Stimulated activated CD4-positive, alpha-beta T cell treated with anti-CD3 and anti-CD28 coated beads, TNF-alpha, amount 100 ng/mL, for 48 hours (primary cell): ENCODE data around the gene SLC13A2.
"Not testable (repeated sequence)": the region's sequence is repeated elsewhere in the genome, so short reads cannot be mapped to it uniquely, and the experiment has no call there.

Experiments used
- DNase-seq, 3 donors: peaks; one replicate each; pipeline ENCODE4 v3.0.0-alpha.2; 2020; ENCODE audit warnings: low read depth in 3 of 3

Gene SLC13A2

GRCh38 chr17:28473542-28473941 is at the start of gene SLC13A2:
Gene SLC13A2, plus strand, starts transcription at chr17:28473644. Its CDS starts 69 bp downstream, at chr17:28473713.
- no peak for DNase-seq

DNA sequence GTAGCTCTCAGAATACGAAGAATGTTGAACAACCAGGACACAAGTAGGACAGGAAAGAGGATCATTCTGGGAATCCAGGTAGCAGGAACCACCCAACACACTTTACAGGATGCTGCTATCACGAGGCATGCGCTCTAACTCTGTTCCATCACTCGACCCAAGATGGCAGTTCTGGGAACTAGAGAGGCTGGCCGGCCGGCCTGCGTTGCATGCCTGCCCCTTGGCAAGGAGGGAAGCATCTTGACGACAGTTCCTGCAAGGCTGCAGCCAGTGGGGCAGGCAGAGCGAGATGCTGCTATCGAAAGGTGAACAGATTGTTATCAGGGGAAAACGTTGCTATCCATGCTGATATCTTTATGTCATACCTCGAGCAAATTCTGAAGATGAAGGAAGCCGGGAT is 48.2 kb upstream of the SLC13A2 start:
- DNase-seq: no peak

DNA sequence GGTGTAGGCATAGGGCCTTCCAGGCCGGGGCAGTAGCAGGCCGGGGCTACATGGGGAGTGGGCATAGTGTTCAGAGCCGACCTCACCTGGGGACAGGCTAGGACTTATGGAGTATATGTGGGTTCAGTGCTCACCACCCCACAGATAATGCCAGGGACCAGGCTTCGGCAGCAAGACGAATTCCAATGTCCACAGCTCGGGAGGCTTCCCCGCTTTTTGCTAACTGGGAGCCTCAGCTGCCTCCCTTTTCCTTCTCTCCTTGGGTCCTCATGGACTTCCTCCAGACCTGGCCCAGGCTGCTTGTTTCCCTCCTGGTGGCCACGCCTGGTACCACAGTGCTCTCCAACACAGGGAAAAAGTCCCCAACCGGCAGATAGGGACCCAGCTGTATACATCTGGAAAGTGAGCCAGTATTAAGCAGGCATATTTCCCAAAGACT is 47.3 kb upstream of the SLC13A2 start:
- no peak for DNase-seq

- no peak for DNase-seq
Observed at GRCh38 chr17:28427371-28427770, 46.1 kb upstream of the SLC13A2 start.

GRCh38 chr17:28427982-28428381 is 45.5 kb upstream of the SLC13A2 start:
- not testable (repeated sequence) for DNase-seq

DNA sequence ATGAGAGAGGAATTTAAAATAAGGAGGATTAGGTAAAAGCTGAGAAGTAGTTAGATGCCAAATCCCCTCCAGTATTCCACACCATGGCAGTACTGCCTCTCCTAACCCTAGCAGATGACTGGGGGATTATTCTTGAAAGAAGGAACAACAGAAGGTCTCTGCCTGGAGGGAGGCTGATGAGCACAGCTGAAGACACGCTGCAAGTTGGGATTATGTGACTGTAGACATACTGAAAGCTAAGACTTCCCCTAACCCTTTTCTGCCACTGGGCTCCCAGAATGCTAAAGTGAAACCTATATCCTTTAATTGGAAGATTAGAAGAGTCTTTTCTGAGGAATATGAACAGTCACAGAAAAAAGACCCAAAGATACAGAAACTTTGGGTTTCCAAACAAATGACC is 39.7 kb upstream of the SLC13A2 start:
- DNase-seq: no peak

GRCh38 chr17:28434326-28434725 is 39.1 kb upstream of the SLC13A2 start:
- not testable (repeated sequence) for DNase-seq

- no peak for DNase-seq
Observed at GRCh38 chr17:28443901-28444638, 29.4 kb upstream of the SLC13A2 start.

DNA sequence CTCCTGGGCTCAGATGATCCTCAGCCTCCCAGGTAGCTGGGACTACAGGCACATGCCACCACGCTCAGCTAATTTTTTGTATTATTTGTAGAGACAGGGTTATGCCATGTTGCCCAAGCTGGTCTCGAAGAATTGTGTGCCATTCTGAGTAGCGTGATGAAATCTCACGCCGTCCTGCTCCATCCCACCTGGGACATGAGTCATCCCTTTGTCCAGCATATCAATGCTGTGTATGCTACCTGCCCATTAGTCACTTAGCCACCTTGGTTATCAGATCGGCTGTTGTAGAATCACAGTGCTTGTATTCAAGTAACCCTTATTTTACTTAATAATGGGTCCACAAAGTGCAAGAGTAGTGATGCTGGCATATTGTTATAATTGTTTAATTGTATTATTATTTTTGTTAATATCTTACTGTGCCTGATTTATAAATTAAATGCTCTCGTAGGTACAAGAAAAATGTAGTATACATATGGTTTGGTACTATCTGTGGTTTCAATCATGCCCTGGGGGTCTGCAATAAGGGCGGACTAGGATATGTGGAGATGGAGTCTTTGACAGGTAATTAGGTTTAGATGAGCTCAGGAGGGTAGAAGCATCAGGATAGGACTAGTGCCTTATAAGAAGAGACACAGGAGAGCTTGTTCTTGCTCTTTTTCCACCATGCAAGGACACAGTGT is 26.6 kb upstream of the SLC13A2 start:
- no peak for DNase-seq

- no peak for DNase-seq
Observed at GRCh38 chr17:28447396-28447760, 26.1 kb upstream of the SLC13A2 start.

GRCh38 chr17:28449859-28450258 is 23.6 kb upstream of the SLC13A2 start:
- no peak for DNase-seq

- DNase-seq: no peak
Observed at GRCh38 chr17:28457890-28458289, 15.6 kb upstream of the SLC13A2 start.

DNA sequence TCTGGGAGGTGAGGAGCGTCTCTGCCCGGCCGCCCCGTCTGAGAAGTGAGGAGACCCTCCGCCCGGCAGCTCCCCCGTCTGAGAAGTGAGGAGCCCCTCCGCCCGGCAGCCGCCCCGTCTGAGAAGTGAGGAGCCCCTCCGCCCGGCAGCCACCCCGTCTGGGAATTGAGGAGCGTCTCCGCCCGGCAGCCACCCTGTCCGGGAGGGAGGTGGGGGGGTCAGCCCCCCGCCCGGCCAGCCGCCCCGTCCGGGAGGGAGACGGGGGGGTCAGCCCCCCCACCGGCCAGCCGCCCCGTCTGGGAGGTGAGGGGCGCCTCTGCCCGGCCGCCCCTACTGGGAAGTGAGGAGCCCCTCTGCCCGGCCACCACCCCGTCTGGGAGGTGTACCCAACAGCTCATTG is 14.6 kb upstream of the SLC13A2 start:
- DNase-seq: not testable (repeated sequence)

DNA sequence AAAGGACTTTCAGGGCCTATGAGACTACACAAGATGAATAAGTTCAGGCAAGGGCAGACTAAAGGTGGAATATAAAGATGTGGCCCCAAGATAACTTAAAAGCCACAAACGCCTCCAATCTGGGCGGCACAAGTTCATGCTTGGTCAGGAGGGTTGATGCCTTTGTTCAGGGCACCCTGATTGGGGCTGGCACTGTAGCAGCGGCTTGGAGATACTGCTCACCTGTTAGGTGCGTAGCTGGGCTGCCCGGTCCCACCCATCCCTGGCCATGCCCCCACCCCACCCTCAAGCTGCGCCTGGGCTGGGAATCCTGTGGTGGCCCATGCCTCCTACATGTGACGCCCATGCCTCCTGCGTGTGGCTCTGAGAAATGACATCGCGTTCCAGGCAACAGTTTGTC is 12.5 kb upstream of the SLC13A2 start:
- no peak for DNase-seq

- no peak for DNase-seq
Observed at GRCh38 chr17:28466001-28466400, 7.4 kb upstream of the SLC13A2 start.

GRCh38 chr17:28466521-28467048 is 6.9 kb upstream of the SLC13A2 start:
- DNase-seq: no peak

DNA sequence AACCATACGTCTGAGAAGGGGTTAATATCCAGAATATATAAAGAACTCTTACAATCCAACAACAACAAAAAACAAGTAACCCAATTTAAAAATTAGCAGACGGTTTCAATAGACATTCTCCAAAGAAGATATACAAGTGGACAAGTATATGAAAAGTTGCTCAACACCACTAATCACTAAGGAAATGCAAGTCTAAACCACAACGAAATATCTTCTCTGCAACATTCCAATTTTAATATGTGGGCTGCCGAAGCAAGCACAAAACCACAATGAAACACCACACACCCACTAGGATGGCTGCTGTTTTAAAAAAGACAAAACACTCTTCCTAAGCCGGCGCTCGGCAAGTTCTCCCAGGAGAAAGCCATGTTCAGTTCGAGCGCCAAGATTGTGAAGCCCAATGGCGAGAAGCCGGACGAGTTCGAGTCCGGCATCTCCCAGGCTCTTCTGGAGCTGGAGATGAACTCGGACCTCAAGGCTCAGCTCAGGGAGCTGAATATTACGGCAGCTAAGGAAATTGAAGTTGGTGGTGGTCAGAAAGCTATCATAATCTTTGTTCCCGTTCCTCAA is 5.9 kb upstream of the SLC13A2 start:
- DNase-seq: no peak

DNA sequence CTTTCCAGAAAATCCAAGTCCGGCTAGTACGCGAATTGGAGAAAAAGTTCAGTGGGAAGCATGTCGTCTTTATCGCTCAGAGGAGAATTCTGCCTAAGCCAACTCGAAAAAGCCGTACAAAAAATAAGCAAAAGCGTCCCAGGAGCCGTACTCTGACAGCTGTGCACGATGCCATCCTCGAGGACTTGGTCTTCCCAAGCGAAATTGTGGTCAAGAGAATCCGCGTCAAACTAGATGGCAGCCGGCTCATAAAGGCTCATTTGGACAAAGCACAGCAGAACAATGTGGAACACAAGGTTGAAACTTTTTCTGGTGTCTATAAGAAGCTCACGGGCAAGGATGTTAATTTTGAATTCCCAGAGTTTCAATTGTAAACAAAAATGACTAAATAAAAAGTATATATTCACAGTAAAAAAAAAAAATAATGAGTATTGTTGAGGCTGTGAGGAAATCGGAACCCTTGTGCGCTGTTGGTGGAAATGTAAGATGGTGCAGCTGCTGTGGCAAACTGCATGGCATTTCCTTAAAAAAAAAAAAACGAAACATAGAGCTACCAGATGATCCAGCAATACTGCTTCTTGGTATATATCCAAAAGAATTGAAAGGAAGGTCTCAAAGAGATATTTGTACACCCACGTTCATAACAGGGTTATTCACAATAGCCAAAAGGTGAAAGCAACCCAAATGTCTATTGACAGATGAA is 5.3 kb upstream of the SLC13A2 start:
- DNase-seq: not testable (repeated sequence)

- no peak for DNase-seq
Observed at GRCh38 chr17:28468781-28469180, 4.7 kb upstream of the SLC13A2 start.

- no peak for DNase-seq
Observed at GRCh38 chr17:28469376-28469775, 4.1 kb upstream of the SLC13A2 start.

- no peak for DNase-seq
Observed at GRCh38 chr17:28470266-28470913, 3.1 kb upstream of the SLC13A2 start.

DNA sequence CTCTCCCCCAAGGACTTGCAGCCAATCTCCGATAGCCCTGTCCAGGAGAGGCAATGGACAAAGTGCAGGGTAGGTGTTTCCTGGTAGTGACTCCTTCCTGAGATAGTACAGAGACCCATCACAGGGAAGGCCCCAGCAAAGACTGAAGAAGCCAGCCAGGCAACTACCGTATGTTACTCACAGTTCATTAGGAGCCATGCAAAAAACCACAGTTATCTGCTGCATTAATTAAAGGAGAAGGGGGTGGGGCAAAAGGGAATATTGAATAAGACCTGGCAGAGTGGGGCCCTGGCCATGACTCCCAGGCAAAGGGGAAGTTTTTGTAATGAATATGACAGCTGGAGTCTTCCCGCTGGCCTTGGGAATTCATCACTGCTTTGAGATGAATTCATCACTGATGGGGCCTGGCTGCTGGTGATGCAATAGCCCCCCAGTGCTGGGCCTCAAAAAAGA is 2.5 kb upstream of the SLC13A2 start:
- DNase-seq: no peak
